Thoracic aorta (tissue), 2 donors: ENCODE measurements around the gene INF2. TPM values are rescaled to one million over a fixed set of nuclear protein-coding genes. Genes with fewer than 3 reads are reported as not detected.

Source experiments
- ATAC-seq: fragments of 150-250 bp; one replicate; pipeline ENCODE4 v1.8.0; 2017; ENCODE audit warnings: low read depth; ENCODE audit not compliant: insufficient number of reproducible peaks, low FRiP score
- DNase-seq: peaks from one replicate; pipeline ENCODE4 v3.0.0-alpha.2; 2020; ENCODE audit warnings: low spot score
- H3K27ac ChIP-seq, 2 donors: fragments of 200-600 bp; sonication (generic); 1 replicate in 1 of 2; 2 replicates in 1 of 2; pipeline ENCODE4 v1.5.1; 2016; ENCODE audit warnings: mild to moderate bottlenecking in 2 of 2, moderate library complexity in 2 of 2
- H3K27me3 ChIP-seq: fragments of 200-600 bp; sonication (generic); replicated peaks from 2 replicates; pipeline ENCODE4 v1.6.0; 2016; ENCODE audit warnings: mild to moderate bottlenecking; ENCODE audit not compliant: insufficient read depth
- H3K36me3 ChIP-seq: fragments of 200-600 bp; sonication (generic); one replicate; pipeline ENCODE4 v1.5.1; 2016
- H3K4me1 ChIP-seq, 2 donors: fragments of 200-600 bp; sonication (generic); 1 replicate in 1 of 2; 2 replicates in 1 of 2; pipeline versions ENCODE4 v1.5.1 to v1.6.0; 2016; ENCODE audit warnings: low read depth in 2 of 2, mild to moderate bottlenecking in 1 of 2; ENCODE audit not compliant: control insufficient read depth in 1 of 2
- H3K4me3 ChIP-seq: fragments of 200-600 bp; sonication (generic); 2 replicates; pipeline ENCODE4 v1.5.1; 2016; ENCODE audit warnings: mild to moderate bottlenecking
- H3K9me3 ChIP-seq: fragments of 200-600 bp; sonication (generic); 2 replicates; pipeline ENCODE4 v1.5.1; 2016
- CTCF ChIP-seq: fragments of 200-600 bp; sonication (generic); IDR thresholded peaks from one replicate; pipeline ENCODE4 v1.5.1; 2019; ENCODE audit warnings: antibody characterized with exemption
- total RNA-seq, 2 donors: library from RNA; depleted of rRNA; stranded (reverse); fragments of >200 nt; gene quantifications; one replicate each; pipeline versions ENCODE4 v1.1.0 to v1.2.3, GENCODE V29; 2016

INF2 gene
- total RNA-seq, 2 donors from 2014 or later = 124 to 162 TPM

GRCh38 chr14:104741803-104742251 is 52.4 kb downstream of the INF2 start:
- Histone ChIP-seq H3K4me1 (peaks cover 17 to 28% of the 10 kb centered on the region in 2 donors), H3K4me3 (no peak overlapping the region), H3K27me3 (no peaks in the 10 kb centered on the region), H3K36me3 (peaks cover 40% of the 10 kb centered on the region), H3K9me3 (no peaks in the 10 kb centered on the region), H3K27ac (no peak overlapping the region)
- no peak for DNase-seq
- no peak for ATAC-seq
- TF ChIP-seq CTCF = no peak

GRCh38 chr14:104742586-104743455 is 53.4 kb downstream of the INF2 start:
- ATAC-seq (no peak), DNase-seq (no peak)
- Histone ChIP-seq H3K27ac (peak overlapping the region in 1 of 2 donors; percentile 47), H3K4me1 (peaks cover 19 to 28% of the 10 kb centered on the region in 2 donors), H3K36me3 (peaks cover 40% of the 10 kb centered on the region), H3K4me3 (no peak overlapping the region), H3K9me3 (no peaks in the 10 kb centered on the region), H3K27me3 (no peaks in the 10 kb centered on the region)
- no peak for TF ChIP-seq CTCF

- H3K27ac ChIP-seq = peak overlapping the region in 1 of 2 donors; percentile 93
- H3K9me3 ChIP-seq = no peaks in the 10 kb centered on the region
- DNase-seq (no peak), ATAC-seq (no peak)
- H3K36me3 ChIP-seq = peaks cover 40% of the 10 kb centered on the region
- H3K27me3 ChIP-seq = no peaks in the 10 kb centered on the region
- TF ChIP-seq CTCF = no peak
- peaks cover 27 to 35% of the 10 kb centered on the region in 2 donors for H3K4me1 ChIP-seq
- no peak overlapping the region for H3K4me3 ChIP-seq
Measured at GRCh38 chr14:104743461-104744380, 54.3 kb downstream of the INF2 start.

- DNase-seq (no peak), ATAC-seq (no peak)
- Histone ChIP-seq H3K27me3 (no peaks in the 10 kb centered on the region), H3K27ac (peak overlapping the region; percentile 93 to 95), H3K4me1 (peaks cover 35 to 43% of the 10 kb centered on the region in 2 donors), H3K36me3 (peaks cover 38% of the 10 kb centered on the region), H3K9me3 (no peaks in the 10 kb centered on the region), H3K4me3 (no peak overlapping the region)
- no peak for TF ChIP-seq CTCF
Measured at GRCh38 chr14:104744484-104744883, 55.1 kb downstream of the INF2 start.

- Histone ChIP-seq H3K27me3 (no peaks in the 10 kb centered on the region), H3K36me3 (peaks cover 29% of the 10 kb centered on the region), H3K27ac (peak overlapping the region; percentile 93 to 95), H3K4me1 (peaks cover 38 to 52% of the 10 kb centered on the region in 2 donors), H3K9me3 (no peaks in the 10 kb centered on the region), H3K4me3 (no peak overlapping the region)
- DNase-seq (no peak), ATAC-seq (no peak)
- no peak for TF ChIP-seq CTCF
Measured at GRCh38 chr14:104745431-104745830, 56.0 kb downstream of the INF2 start.
